GM18519 (cell line): Measurements from ENCODE around the gene TRAPPC3L.
A peak's percentile ranks its signal among the peaks of the same experiment; 100 is the strongest.

Experiments
- ATAC-seq: cut with Tn5 transposase; IDR thresholded peaks from one replicate; pipeline ENCODE4 v1.9.1; 2021; ENCODE audit warnings: mild to moderate bottlenecking, moderate library complexity; ENCODE audit not compliant: unreplicated experiment, low FRiP score

TRAPPC3L gene

GRCh38 chr6:116471531-116471930, 74.0 kb downstream of the TRAPPC3L start:
- ATAC-seq = no peak

- ATAC-seq = no peak
These were observed 77.2 kb downstream of the TRAPPC3L start for GRCh38 chr6:116468293-116468692.

- no peak for ATAC-seq
These were observed 78.0 kb downstream of the TRAPPC3L start for GRCh38 chr6:116467514-116467913.

- ATAC-seq = no peak
These were observed 78.4 kb downstream of the TRAPPC3L start for GRCh38 chr6:116467096-116467495.

- no peak for ATAC-seq
These were observed 80.2 kb downstream of the TRAPPC3L start for GRCh38 chr6:116465246-116465645.

GRCh38 chr6:116463301-116463700, 82.2 kb downstream of the TRAPPC3L start:
- ATAC-seq = no peak

GRCh38 chr6:116461932-116462885, 83.3 kb downstream of the TRAPPC3L start:
- peak; percentile 76 for ATAC-seq

GRCh38 chr6:116461331-116461931, 84.1 kb downstream of the TRAPPC3L start, which contains the start of gene CALHM6:
CALHM6 (plus strand) TSS chr6:116461375; CDS start chr6:116461930, 555 bp downstream.
- no peak for ATAC-seq

- ATAC-seq = no peak
These were observed 85.6 kb downstream of the TRAPPC3L start for GRCh38 chr6:116459927-116460326.

GRCh38 chr6:116458264-116458663, 87.2 kb downstream of the TRAPPC3L start:
- no peak for ATAC-seq

GRCh38 chr6:116456927-116457326, 88.6 kb downstream of the TRAPPC3L start:
- ATAC-seq = no peak

- ATAC-seq = no peak
These were observed 89.4 kb downstream of the TRAPPC3L start for GRCh38 chr6:116456106-116456505.

GRCh38 chr6:116452531-116452930, 93.0 kb downstream of the TRAPPC3L start:
- ATAC-seq = no peak

GRCh38 chr6:116451916-116452315, 93.6 kb downstream of the TRAPPC3L start:
- no peak for ATAC-seq

GRCh38 chr6:116450769-116451740, 94.4 kb downstream of the TRAPPC3L start:
- ATAC-seq = peak; percentile 83

- ATAC-seq = no peak
These were observed 95.2 kb downstream of the TRAPPC3L start for GRCh38 chr6:116450185-116450710.

- no peak for ATAC-seq
These were observed 95.9 kb downstream of the TRAPPC3L start for GRCh38 chr6:116449565-116449964.

- no peak for ATAC-seq
These were observed 97.9 kb downstream of the TRAPPC3L start for GRCh38 chr6:116447496-116448011.

GRCh38 chr6:116447052-116447451, 98.4 kb downstream of the TRAPPC3L start:
- no peak for ATAC-seq

- no peak for ATAC-seq
These were observed 99.1 kb downstream of the TRAPPC3L start for GRCh38 chr6:116446399-116446798.
